Ecto neural progenitor cell (in vitro differentiated cells): ENCODE data around the gene LYZL6.
"Not testable (repeated sequence)": the region's sequence is repeated elsewhere in the genome, so short reads cannot be mapped to it uniquely, and the experiment has no call there.

ENCODE experiments used
- DNase-seq: peaks from one replicate; pipeline ENCODE4 v3.0.0-alpha.2; 2018; ENCODE audit warnings: low spot score

Gene LYZL6

GRCh38 chr17:35944151-35944550, 638 bp upstream of the LYZL6 start:
- no peak for DNase-seq

- DNase-seq, result no peak
These were observed 826 bp downstream of the LYZL6 start for GRCh38 chr17:35942588-35943186.

- not testable (repeated sequence) for DNase-seq
These were observed 5.0 kb downstream of the LYZL6 start for GRCh38 chr17:35938492-35938891.

GRCh38 chr17:35936063-35936462, 7.5 kb downstream of the LYZL6 start:
- peak; percentile 36 for DNase-seq

DNA sequence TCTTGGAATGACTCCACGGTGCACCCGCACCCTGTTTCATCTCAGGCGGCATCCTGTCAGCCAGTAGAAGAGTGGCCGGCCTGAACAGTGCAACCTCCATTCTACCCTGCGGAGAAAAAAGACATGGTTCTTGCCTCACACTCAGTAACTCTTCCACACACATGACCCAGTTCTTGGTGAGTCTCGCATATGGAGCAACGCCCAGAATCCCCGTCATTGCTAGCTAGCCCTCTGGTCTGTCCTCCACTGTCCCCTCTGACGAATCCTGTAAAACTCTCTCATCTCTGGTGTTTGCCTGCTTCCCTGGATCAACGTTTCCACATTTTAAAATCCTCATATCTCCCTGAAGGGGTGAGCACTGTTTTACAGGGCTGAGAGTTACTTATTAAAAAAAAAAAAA, 8.8 kb downstream of the LYZL6 start:
- peak; percentile 30 for DNase-seq

GRCh38 chr17:35932586-35932985, 10.9 kb downstream of the LYZL6 start:
- DNase-seq, result no peak

DNA sequence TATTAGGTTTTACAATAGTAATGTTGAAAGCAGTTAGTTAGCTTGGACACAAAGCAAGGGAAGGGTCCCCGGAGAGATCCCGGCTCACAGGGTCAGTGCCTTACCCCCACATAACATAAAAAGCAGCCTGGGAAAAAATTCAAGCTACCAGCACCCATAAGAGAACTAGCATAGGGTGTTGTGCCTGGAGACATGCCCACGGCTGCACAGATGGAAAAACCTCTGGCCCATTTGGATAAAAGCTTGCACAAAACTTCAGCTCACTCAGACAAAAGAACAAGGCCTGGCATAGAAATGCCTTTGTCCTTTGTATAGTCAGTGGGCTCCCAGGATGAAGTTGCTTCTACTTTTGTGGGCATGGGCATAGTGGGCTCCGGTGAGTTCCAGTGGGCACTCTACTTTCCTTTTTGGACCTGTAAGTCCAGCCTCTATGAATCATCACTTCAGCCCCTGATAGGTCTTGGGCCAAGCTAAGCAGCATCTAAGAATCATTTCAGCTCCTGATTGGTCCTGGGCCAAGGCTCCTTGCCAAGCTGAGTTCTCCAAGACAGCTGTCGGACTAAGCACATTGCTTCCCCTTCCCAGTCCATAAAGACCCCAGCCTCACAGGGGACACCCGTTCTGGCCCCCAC, 11.6 kb downstream of the LYZL6 start:
- DNase-seq, result no peak

- peak; percentile 95 for DNase-seq
These were observed 13.1 kb downstream of the LYZL6 start, which contains the start of gene RDM1 for GRCh38 chr17:35930211-35931065. TSS of gene RDM1 (minus strand) at chr17:35930773. CDS start at chr17:35930727, 46 bp downstream.

DNA sequence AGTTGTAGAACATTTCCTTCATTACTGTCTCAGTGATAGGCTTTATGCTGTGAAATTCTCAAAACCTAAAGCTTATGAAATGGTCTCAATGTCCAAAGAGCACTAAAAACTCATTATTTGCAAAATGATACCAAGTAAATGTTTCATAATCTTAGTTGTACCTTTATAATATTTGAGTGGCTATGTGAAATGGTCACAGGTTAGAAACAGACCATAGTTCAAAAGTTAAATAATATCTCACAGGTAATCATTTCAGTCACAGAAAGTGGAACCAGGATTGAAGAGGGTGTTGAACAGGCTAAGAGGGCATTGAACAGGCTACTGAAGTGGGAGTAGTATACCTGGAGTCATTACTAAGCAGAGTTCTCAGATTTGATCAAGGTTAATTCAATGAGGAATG, 15.8 kb downstream of the LYZL6 start:
- no peak for DNase-seq

DNA sequence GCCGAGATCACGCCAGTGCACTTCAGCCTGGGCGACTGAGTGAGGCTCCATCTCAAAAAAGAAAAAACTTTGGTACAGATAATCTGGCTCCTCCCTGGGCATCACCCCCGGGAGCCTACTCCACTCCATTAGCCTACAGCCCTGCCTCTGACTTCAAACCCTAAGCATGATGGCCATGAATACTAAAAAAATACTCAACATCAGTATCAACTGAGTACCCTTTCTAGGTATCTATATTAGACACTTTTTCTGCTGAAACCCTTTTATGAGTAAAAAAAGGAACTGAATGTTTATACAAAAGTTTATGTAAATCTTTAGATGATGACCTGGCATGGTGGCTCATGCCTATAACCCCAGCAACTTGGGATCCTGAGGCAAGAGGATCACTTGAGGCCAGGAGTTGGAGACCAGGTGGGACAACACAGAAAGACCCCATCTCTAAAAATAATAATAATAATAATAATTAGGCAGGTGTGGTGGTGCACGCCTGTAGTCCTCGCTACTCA, 19.9 kb downstream of the LYZL6 start:
- DNase-seq, result no peak

- no peak for DNase-seq
These were observed 23.3 kb downstream of the LYZL6 start for GRCh38 chr17:35920229-35920628.

DNA sequence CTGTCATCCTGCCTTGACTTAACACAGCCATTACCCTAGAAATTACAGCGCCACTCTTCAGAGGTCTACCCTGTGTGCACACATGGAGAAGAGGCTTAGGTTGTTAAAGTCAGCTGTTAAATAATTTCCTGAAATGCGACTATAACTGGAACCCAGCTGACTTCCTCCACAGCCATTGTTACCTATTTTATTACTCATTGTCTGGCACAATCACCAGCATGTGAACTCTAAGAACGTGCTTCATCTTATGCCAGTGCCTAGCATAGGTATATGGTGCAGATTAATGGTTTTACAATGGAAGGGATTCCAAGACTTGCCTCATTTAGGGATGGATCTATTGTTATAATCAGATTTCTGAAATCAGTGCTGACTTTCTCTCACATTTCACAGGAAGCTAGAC, 24.8 kb downstream of the LYZL6 start:
- DNase-seq, result no peak

DNA sequence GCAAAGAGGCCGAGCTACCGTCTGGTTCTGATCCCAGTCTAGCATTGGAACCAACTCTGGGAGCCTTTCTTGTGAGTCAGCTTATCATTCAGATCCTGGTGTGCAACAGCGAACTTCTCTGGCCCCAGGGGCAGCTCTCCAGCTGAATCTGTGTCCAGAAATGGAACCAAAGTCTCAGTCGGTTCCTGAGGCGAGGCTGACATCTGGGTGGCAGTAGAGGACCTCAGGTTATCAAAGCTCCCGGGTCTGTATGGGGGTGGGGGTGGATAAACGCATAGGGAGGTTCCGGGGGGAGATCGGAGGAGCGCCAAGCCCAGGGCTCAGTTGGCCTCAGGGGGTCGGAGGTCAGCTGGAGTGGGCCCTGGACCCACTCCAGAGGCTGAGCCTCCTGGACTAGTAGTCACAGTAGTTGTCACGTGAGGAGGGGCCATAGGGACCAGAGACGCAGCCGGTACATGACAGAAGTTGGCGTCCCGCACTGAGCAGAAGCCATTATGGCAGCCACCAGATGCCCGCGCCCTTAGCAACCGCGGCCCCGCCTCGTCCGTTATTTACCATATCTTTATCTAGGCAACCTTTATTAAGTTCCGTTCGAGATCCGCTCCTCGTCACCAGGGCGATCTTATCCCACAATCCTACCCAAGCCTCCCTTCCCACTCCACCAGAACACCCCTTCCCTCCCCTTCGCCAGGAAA, 25.8 kb downstream of the LYZL6 start:
- no peak for DNase-seq

DNA sequence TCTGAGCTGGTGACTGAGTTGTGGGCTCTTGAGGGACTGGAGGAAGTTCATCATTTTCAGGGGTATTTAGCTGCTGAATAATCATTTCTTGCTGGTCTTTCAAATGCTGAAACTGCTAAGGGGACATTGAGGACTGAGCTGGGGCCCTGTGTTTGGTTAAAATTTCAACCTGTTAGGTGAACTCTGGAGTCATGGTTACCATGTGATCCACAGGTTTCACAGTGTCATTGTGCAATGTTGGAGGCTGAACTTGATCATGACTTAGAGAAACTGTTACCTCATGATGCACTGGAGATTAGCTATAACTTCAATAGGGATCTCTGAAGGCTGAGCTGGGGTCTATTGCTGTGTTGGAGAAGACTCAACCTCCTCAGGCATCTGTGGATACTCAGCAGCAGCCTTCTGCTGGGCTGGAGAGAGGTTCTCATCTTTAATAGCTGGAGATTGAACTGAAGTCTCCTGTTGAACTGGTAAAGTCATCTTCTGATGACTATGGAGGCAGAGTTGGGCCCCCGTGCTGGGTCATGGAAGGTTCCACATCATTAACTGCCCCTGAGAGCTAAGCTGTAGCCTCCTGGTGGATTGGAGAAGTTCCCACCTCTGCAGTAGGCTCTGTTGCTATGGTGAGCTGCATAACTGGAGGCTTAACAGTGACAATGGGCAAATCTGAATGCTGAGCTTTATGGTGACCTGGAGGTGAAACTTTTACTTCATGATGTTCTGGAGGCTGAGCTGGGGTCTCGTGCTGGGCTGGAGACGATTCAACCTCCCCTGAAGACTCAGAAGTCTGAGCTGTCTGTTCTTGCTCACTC, 28.2 kb downstream of the LYZL6 start:
- no peak for DNase-seq

DNA sequence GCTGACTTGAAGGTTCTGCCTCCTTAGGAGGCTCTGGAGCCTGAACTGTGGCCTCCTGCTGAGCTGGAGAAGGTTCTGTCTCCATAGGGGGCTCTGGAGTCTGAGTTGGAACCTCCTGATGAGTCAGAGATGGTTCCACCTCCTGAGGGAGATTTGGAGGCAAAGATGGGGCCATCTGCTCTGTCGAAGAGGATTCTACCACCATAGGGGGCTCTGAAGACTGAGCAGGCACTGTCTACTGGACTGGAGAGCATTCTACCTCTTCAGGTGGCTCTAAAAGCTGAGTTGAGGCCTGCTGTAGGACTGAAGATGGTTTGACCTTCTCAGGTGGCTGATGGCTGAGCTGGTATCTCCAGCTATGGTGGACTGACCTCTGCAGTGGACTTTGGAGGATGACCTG, 29.2 kb downstream of the LYZL6 start:
- DNase-seq, result no peak

- no peak for DNase-seq
These were observed 29.9 kb downstream of the LYZL6 start for GRCh38 chr17:35913609-35914008.

DNA sequence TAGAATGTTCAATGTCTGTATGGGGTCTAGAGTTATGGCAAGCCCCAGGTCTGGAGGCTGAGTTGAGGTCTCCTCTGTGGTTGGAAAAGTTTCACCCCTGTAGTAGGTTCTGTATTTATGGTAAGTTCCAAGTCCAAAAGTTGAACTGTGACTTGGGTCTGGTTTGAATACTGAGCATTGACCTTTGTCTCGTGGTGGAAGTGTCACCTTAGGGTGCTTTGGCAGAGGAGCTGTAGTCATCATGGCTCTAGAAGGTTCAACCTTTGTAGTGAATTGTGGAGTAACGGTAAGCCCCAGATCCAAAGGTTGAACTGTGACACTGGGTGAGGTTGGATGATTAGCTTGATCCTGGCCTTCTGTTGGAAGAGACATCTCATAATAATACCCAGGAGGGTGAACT, 30.6 kb downstream of the LYZL6 start:
- no peak for DNase-seq

GRCh38 chr17:35912339-35912912, 31.1 kb downstream of the LYZL6 start:
- no peak for DNase-seq

GRCh38 chr17:35909408-35909807, 34.1 kb downstream of the LYZL6 start:
- DNase-seq, result no peak

GRCh38 chr17:35907691-35908090, 35.8 kb downstream of the LYZL6 start:
- DNase-seq, result no peak
